Endometrial microvascular endothelial cells (primary cell): ENCODE results near the gene FBXO15. TPM values are rescaled to one million over a fixed set of nuclear protein-coding genes. Genes with fewer than 3 reads are reported as not detected.

ENCODE experiments used
- in situ Hi-C: cut with HindIII; loops from 2 replicates; pipeline ENCODE4 v1.10.0; 2017; ENCODE audit warnings: low sequenced_read_pairs, low pct_unique_long_range_greater_than_20kb; ENCODE audit errors: inconsistent ontology term
- total RNA-seq: library from RNA; depleted of rRNA; stranded (reverse); fragments of >200 nt; gene quantifications from one replicate; pipeline ENCODE4 v1.2.3, GENCODE V29; 2015; ENCODE audit errors: inconsistent ontology term

Gene FBXO15
- total RNA-seq, 1 donor from 2014 or later = not detected

DNA sequence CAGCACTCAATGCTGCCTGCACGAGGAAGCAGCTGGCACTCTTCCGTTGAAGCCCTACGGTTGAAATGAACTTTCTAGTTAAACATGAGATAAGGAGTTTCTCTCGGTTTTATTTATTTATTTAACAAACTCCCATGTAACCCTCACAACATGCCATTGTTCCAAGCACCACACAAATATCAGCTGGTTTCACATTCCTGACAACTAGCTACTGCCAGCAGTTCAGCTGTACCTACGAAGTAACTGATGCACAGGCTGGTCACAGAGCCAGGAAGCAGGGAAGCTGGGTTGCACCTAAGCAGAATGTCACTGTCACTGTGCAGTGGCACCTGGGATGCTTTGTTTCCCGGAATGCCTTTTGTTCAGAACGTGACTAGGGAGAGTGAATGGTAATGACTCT is 18.8 kb upstream of the FBXO15 start:
- in situ Hi-C loops = no loop called here

DNA sequence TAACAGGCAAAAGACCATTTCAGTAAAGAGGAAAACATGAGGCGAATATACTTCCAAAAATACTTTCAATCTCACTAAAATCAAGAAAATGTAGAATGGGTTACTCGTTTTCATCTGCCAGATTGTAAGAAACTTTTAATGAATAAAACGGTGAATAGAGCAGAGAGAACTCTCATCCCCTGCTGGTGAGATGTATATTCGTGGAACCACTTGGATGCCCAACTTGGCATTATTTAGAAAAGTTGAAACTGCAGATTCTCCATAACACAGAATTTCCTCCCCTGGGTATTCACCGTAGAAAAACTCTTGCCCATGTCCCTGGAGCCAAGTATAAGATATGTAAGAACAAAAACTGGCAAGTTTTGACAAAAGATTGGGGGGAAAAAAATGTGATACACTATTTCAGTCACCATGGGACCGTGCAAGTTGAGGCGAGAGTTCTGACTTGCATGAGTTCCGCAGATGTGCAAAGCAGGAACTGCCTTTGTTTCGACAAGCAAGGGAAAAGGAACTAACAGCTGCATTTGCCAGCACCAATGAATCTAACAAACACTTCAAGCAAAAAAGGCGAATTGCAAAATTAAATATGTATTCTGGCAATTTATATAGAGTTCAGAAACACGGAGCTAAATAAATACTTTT is 15.5 kb upstream of the FBXO15 start:
- in situ Hi-C loops = no loop called here

- in situ Hi-C loops = no loop called here
Observed at GRCh38 chr18:74155276-74155675, 7.6 kb upstream of the FBXO15 start.

GRCh38 chr18:74154716-74155115 is 7.1 kb upstream of the FBXO15 start:
- in situ Hi-C loops = no loop called here

DNA sequence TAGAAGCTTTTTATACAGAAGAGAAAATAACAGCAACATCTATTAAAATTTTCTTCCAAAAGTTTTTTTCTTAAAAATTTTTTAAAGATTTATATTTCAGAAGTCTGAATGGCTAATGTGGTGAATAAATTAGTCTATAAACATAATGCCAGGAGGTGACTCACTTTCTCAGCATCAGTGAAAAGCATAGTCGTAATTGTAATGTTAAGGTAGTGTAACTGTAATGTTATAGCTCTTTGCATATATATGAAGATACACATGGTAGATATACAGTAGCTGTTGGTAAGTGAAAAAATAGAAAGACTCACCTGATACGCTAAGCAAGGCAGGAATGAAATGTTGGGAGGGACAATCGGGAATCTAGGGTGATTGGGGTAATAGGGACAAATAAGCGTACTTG is 6.2 kb upstream of the FBXO15 start:
- in situ Hi-C loops = no loop called here

DNA sequence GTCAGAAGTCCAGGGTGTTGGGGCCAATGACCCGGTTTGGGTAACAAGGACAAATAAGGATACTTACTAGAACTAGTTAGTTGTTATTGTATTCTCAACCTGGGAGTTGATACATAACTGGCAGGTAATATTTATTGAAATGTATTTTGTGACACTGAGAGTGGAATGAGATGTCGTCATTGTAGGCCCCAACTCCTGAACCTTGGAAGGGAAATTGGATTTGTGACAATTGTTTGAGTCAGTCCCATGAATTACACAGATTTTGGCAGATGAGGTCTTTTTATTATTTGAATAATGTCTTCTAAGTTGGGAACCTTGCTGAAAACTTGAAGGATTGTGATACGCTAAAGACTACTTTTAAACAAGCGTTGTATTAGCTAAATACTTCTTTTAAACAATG is 5.7 kb upstream of the FBXO15 start:
- in situ Hi-C loops = no loop called here

DNA sequence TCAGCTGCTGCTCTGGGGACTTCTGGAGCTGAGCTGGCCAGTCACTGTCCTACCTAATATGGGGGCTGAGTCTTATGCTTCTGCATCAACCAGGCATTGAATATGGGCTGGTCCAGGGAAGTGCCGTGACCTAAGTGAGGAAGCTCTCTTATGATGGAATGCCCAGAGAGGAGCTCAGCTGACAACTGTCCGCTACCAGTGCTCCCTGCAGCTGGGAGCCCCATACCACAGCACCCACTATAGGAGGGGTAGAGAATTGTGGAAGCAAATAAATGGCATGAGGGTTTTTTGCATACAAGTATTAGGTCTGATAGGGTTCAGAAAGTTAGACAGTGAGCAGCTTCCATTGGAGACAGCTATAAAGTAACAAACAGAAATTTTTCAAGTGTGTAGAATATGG is 5.2 kb upstream of the FBXO15 start:
- in situ Hi-C loops = no loop called here

- in situ Hi-C loops = no loop called here
Observed at GRCh38 chr18:74152270-74152669, 4.6 kb upstream of the FBXO15 start.

DNA sequence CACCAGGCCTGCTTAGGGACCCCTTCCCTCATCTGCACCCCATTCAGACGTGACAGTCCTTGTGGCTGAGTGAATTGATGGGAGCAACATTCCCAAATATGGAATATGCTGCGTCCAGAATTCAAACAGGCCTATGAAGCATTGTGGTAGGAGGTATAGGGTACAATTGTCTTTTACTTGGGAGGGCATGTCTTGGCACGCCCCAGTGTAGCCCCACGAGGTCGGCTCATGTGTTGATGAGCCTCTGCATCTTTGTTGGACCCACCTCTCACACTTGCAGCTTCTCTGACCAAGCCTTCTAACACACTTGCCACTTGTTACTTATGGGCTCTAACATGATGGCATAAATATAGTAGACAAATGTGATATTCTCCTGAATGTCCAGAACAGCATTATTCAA is 2.2 kb upstream of the FBXO15 start:
- in situ Hi-C loops = no loop called here

DNA sequence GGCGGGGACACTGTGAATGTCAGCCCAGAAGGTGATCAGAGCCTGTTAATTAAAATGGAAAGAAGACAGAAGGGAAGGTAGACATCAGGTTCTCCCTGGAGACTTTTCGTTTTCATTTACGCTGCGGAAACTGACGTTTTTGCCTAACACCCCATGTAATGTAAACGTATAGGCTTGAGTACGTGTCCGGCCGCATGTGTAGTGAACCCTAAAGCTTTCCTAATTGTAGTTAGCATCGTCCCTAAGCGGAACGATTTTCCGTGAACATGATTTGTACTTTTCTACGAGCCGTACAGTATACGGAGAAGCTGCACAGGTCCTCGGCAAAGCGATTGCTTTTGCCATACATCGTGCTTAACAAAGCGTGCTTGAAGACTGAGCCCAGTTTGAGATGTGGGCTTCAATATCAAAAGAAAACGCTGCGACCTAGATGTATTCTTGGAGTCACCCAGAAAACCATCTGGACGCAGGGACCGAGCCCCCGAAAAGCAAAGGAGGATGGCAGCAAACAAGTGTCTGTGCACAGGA is 973 bp upstream of the FBXO15 start:
- in situ Hi-C loops = no loop called here

GRCh38 chr18:74147491-74147778 is 199 bp downstream of the FBXO15 start:
- in situ Hi-C loops = no loop called here

DNA sequence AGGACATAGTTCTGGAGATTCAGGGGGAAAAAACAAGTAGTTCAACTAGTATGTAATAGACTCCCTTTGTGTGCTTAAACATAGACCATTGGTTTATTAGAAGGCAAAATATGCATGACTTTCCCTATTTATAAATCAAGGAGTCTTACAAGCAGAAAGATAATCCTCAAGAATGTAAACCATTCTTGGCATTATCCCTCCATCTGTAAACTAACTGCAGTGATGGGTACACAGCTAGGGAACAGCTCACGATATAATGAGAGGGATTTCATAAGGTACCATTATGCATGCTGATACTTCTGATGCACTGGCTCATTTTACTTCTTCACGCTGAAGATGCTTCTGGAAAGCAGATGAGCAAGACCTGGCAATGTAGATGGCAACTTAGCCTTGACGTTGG is 878 bp downstream of the FBXO15 start:
- in situ Hi-C loops = no loop called here

GRCh38 chr18:74142252-74142651 is 5.4 kb downstream of the FBXO15 start:
- in situ Hi-C loops = no loop called here

DNA sequence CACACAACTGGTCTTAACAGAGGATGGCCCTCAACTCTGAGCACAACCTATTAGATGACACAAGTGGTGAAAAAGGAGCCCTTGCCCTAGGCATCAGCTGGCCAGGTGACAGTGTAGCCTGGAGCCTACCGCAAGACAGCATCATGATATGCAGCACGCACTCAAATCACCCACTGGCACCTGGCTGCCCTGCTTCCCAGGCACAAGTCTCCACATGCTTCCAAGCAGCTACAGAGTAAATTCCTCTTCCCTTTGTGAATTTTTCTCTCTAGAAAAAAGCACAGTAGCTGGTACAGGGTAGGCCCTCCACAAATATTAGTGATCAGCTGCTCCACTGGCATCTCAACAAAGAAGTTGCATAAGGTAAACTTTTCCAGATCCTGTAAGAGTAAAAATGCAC is 6.0 kb downstream of the FBXO15 start:
- in situ Hi-C loops = no loop called here

DNA sequence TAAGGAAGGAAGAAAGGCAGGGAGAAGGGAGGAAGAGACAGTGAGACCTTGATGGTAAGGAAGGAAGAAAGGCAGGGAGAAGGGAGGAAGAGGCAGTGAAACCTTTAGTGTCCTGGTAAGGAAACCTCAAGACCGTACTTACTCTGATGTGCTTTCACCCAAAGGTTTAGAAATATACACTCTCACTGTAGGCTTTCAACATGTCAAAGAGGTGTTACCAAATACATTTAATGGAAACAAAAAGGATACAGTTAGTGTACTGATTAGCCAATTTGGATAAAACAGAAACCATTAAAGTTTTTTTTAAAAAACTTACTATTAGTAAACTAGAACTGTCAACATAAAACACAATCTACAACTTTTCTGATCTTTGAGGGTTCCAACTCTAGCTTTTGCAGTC is 7.1 kb downstream of the FBXO15 start:
- in situ Hi-C loops = no loop called here

DNA sequence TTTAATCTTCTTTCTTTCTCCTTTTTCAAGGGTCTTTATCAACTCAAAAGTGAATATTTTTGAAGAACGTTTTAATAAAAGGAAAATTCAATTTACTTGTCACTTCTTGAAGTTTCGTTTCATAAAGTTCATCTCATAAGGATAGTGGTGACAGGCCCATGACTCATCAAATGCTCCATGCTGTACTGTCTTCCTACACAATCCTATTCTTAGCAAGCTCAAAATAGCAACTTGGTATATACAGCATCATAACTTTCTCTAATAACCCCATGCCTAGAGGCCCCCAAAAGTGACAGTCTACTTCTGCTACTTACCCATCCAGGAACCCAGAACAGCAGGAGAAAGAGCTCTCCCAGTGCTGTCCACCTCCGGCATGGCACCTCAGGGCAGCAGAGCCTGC is 7.7 kb downstream of the FBXO15 start:
- in situ Hi-C loops = no loop called here

GRCh38 chr18:74139411-74139810 is 8.2 kb downstream of the FBXO15 start:
- in situ Hi-C loops = no loop called here

GRCh38 chr18:74137920-74138538 is 9.6 kb downstream of the FBXO15 start:
- in situ Hi-C loops = no loop called here

DNA sequence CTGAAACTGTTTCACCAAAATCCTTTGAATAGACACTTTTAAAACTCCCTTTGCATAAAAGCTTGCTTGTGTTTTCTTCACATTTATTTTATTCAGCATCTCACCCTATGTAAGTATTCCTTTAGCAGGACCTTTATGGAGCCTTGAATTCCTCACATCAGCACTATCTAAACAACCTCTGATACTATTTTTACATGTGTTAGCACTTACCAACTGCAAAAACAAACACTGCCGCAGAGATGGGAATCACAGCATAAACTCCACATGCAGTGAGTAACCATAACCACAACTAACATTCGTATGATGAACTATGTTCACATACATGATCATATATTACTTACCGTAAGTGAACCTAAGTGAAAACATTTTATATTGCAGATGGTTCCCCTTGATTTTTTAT is 15.4 kb downstream of the FBXO15 start:
- in situ Hi-C loops = no loop called here

GRCh38 chr18:74131124-74131523 is 16.5 kb downstream of the FBXO15 start:
- in situ Hi-C loops = no loop called here

DNA sequence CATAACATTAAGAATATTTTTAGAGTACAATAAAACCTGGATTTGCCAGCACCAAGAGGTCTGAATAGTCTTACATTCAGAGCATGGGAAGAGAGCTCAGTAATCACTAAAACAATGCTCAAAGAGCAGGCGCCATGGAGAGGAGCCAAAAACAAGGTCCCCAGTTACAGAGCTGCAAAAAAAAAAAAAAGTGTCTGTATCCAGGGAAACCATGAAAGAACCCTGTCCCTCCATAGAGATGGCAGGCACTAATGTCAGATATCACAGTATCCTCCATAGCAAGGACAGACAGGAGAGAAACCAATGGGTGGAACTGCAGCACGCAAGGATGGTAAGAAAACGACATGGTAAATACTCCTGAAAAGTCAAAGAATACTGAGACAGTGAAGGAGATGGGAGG is 19.5 kb downstream of the FBXO15 start:
- in situ Hi-C loops = no loop called here
